CD4-positive, alpha-beta T cell (primary cell): ENCODE results near the gene PARD3B. TPM values are rescaled to one million over a fixed set of nuclear protein-coding genes. Genes with fewer than 3 reads are reported as not detected.

Experiments
- ATAC-seq: fragments of 200-7000 bp; cut with Tn5 transposase; one replicate; pipeline ENCODE4 v1.10.0; 2022; ENCODE audit warnings: mild to moderate bottlenecking; ENCODE audit not compliant: poor library complexity
- CTCF ChIA-PET: fragments of 350-600 bp; sonication (Branson Sonifier 250); formaldehyde crosslinking; loops from one replicate; lab custom pipeline; 2021; ENCODE audit warnings: antibody characterized with exemption, inconsistent platforms; lab: Charles Lee
- POLR2A ChIA-PET: fragments of 350-600 bp; sonication (Branson Sonifier 250); formaldehyde crosslinking; loops from one replicate; lab custom pipeline; 2021; ENCODE audit warnings: antibody characterized with exemption, inconsistent platforms; lab: Charles Lee
- DNase-seq, 14 experiments: peaks; one replicate each; pipeline ENCODE4 v3.0.0-alpha.2; 2013 to 2020; ENCODE audit warnings: mixed read lengths in 2 of 14
- H3K27ac ChIP-seq, 2 donors: one replicate each; pipeline versions ENCODE4 v1.5.1 to v1.7.0; 2013; ENCODE audit warnings: low read length in 2 of 2, low read depth in 1 of 2, mild to moderate bottlenecking in 1 of 2
- H3K27me3 ChIP-seq, 2 experiments: 1 replicate in 1 of 2; 2 replicates in 1 of 2; pipeline versions ENCODE4 v1.6.1 to v1.7.0; 2013; ENCODE audit warnings: low read length in 2 of 2, control low read depth in 1 of 2, mild to moderate bottlenecking in 1 of 2, moderate library complexity in 1 of 2; ENCODE audit not compliant: insufficient read depth in 2 of 2, control insufficient read depth in 1 of 2
- H3K36me3 ChIP-seq: one replicate; pipeline ENCODE4 v1.6.1; 2013; ENCODE audit warnings: low read length, control low read depth; ENCODE audit not compliant: insufficient read depth
- H3K4me1 ChIP-seq: one replicate; pipeline ENCODE4 v1.6.1; 2013; ENCODE audit warnings: low read length, control low read depth; ENCODE audit not compliant: insufficient read depth
- H3K4me3 ChIP-seq: one replicate; pipeline ENCODE4 v1.5.1; 2013; ENCODE audit warnings: mild to moderate bottlenecking, low read length, moderate library complexity
- H3K9me3 ChIP-seq, 2 experiments: 1 replicate in 1 of 2; 2 replicates in 1 of 2; pipeline versions ENCODE4 v1.6.1 to v1.7.0; 2013; ENCODE audit warnings: low read length in 2 of 2, mild to moderate bottlenecking in 2 of 2, control low read depth in 1 of 2, moderate library complexity in 1 of 2; ENCODE audit not compliant: control insufficient read depth in 1 of 2, insufficient read depth in 1 of 2
- H3K27ac Mint-ChIP-seq: one replicate; pipeline ENCODE4 v1.8.0; 2020; ENCODE audit warnings: mixed read lengths
- H3K27me3 Mint-ChIP-seq: one replicate; pipeline ENCODE4 v1.8.0; 2021; ENCODE audit warnings: mixed read lengths
- H3K36me3 Mint-ChIP-seq: one replicate; pipeline ENCODE4 v1.8.0; 2021; ENCODE audit warnings: low read depth, mixed read lengths
- H3K4me1 Mint-ChIP-seq: one replicate; pipeline ENCODE4 v1.8.0; 2021; ENCODE audit warnings: low read depth, mixed read lengths
- H3K4me3 Mint-ChIP-seq: one replicate; pipeline ENCODE4 v1.8.0; 2020; ENCODE audit warnings: mild to moderate bottlenecking, mixed read lengths
- H3K9me3 Mint-ChIP-seq: one replicate; pipeline ENCODE4 v1.8.0; 2020; ENCODE audit warnings: mixed read lengths
- intact Hi-C, 2 experiments: fragments of 100-400 bp; cut with DNase I in 1 of 2; cut with micrococcal nuclease in 1 of 2; formaldehyde crosslinking; loops; one replicate each; pipeline versions ENCODE4 v1.15.1 to v1.9.0; 2023 to 2025; cut with DNase I, micrococcal nuclease
- total RNA-seq, 174 experiments: library from RNA in 2 of 174; stranded (reverse) in 2 of 174; gene quantifications; one replicate each; pipeline ENCODE4 v1.2.3 and lab custom pipeline; 2021 to 2026
- TF ChIP-seq, protein P1 (sequence below): fragments of 200-600 bp; IDR thresholded peaks from one replicate; pipeline ENCODE4 v1.8.0; 2022; ENCODE audit warnings: antibody characterized with exemption, mild to moderate bottlenecking

PARD3B gene
- total RNA-seq, 2 experiments from 2014 or later = 0.87 to 1.9 TPM

DNA sequence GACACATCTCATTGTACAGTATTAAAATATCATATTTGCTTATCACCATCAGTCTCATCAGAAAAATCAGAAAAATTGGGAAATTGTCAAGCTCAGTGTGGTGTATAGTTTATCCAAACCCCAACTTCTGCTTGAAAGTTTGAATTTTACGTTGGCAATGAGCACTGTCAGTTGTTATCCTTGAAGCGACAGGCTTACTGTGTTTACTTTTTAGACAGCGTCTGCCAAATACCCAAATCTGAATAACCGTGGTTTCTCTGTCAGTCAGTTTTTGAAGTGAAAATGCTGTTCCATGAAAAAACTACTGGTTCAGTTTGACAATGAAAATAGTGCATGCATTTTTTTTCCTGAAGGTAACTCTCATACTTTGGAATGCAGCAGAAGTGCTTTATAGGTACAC, 70.2 kb downstream of the PARD3B start:
- H3K36me3 ChIP-seq = no peaks in the 10 kb centered on the region
- no peak overlapping the region for H3K27ac Mint-ChIP-seq
- POLR2A ChIA-PET = no interaction called here

GRCh38 chr2:204625135-204625534, 79.9 kb downstream of the PARD3B start:
- Mint-ChIP-seq H3K4me1 (no peaks in the 10 kb centered on the region), H3K27ac (no peak overlapping the region), H3K4me3 (no peak overlapping the region), H3K36me3 (no peaks in the 10 kb centered on the region), H3K27me3 (peaks cover 18% of the 10 kb centered on the region), H3K9me3 (no peaks in the 10 kb centered on the region)
- Histone ChIP-seq H3K9me3 (no peaks in the 10 kb centered on the region), H3K27ac (no peak overlapping the region), H3K4me1 (no peaks in the 10 kb centered on the region), H3K36me3 (no peaks in the 10 kb centered on the region), H3K4me3 (no peak overlapping the region), H3K27me3 (no peaks in the 10 kb centered on the region)
- intact Hi-C loops = no loop called here
- ChIA-PET CTCF (no interaction called here), POLR2A (no interaction called here)
- DNase-seq (no peak), ATAC-seq (no peak)
- TF ChIP-seq, protein P1, sequence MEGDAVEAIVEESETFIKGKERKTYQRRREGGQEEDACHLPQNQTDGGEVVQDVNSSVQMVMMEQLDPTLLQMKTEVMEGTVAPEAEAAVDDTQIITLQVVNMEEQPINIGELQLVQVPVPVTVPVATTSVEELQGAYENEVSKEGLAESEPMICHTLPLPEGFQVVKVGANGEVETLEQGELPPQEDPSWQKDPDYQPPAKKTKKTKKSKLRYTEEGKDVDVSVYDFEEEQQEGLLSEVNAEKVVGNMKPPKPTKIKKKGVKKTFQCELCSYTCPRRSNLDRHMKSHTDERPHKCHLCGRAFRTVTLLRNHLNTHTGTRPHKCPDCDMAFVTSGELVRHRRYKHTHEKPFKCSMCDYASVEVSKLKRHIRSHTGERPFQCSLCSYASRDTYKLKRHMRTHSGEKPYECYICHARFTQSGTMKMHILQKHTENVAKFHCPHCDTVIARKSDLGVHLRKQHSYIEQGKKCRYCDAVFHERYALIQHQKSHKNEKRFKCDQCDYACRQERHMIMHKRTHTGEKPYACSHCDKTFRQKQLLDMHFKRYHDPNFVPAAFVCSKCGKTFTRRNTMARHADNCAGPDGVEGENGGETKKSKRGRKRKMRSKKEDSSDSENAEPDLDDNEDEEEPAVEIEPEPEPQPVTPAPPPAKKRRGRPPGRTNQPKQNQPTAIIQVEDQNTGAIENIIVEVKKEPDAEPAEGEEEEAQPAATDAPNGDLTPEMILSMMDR = no peak

More for the DNA sequence above, 70.2 kb downstream of the PARD3B start:
- TF ChIP-seq, protein P1 = no peak
- CTCF ChIA-PET = no interaction called here
- DNase-seq = no peak
- no peak for ATAC-seq
- H3K27me3 Mint-ChIP-seq = peaks cover 19% of the 10 kb centered on the region
- H3K4me3 Mint-ChIP-seq = no peak overlapping the region
- H3K27ac ChIP-seq = no peak overlapping the region
- no peak overlapping the region for H3K4me3 ChIP-seq
- H3K4me1 ChIP-seq = no peaks in the 10 kb centered on the region
- no peaks in the 10 kb centered on the region for H3K9me3 Mint-ChIP-seq
- H3K9me3 ChIP-seq = no peaks in the 10 kb centered on the region
- no peaks in the 10 kb centered on the region for H3K4me1 Mint-ChIP-seq
- no peaks in the 10 kb centered on the region for H3K27me3 ChIP-seq
- no peaks in the 10 kb centered on the region for H3K36me3 Mint-ChIP-seq
- intact Hi-C loops = no loop called here

GRCh38 chr2:204628926-204629712, 83.8 kb downstream of the PARD3B start:
- peaks cover 7% of the 10 kb centered on the region for H3K27me3 Mint-ChIP-seq
- H3K9me3 Mint-ChIP-seq = no peaks in the 10 kb centered on the region
- H3K27me3 ChIP-seq = no peaks in the 10 kb centered on the region
- no peak overlapping the region for H3K27ac ChIP-seq
- intact Hi-C loops = no loop called here
- peaks cover 0 to 3% of the 10 kb centered on the region in 2 experiments for H3K9me3 ChIP-seq
- no peak overlapping the region for H3K27ac Mint-ChIP-seq
- H3K4me1 ChIP-seq = no peaks in the 10 kb centered on the region
- ChIA-PET POLR2A (no interaction called here), CTCF (no interaction called here)
- H3K36me3 Mint-ChIP-seq = no peaks in the 10 kb centered on the region
- no peak overlapping the region for H3K4me3 Mint-ChIP-seq
- DNase-seq (no peak), ATAC-seq (no peak)
- TF ChIP-seq, protein P1 = no peak
- H3K4me3 ChIP-seq = no peak overlapping the region
- no peaks in the 10 kb centered on the region for H3K36me3 ChIP-seq
- H3K4me1 Mint-ChIP-seq = no peaks in the 10 kb centered on the region
